Measurements from ENCODE around the gene LUC7L2.
"Not testable (repeated sequence)": the region's sequence is repeated elsewhere in the genome, so short reads cannot be mapped to it uniquely, and the experiment has no call there.

LUC7L2 gene

DNA sequence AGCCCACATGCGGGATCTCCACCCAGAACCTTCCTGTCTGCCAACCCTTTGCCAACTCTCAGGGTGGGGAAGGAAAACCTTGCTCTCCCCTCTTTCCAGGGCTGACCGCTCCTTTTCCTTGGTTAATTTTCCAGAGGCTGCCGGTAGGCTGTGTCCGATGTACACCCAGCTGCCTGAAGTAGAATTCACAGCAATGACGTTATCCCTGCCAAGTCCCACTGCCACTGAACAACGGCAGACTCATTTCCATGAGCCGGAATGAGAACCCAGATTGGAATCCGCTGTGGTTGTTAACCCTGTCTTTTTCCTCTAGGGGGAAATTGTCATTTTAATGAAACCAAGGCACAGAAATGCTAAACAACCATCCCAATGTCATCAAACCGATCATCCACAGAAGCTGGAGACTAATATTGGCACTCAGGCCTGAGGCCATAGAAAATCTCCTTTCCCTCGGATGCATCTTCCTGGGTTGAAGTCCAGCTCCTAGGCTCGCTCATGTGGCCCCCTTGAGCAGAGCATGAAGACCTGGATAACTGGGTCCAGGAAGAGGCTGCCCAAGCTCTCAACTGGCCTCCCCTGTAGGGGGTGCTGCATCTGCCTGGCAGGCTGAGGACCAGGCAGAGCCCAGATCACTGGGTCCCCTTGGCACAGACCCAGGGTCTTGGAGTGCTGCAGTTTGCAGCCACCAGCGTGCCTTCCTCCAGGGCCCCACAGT is 93.4 kb downstream of the LUC7L2 start:
- no peak for DNase-seq

DNA sequence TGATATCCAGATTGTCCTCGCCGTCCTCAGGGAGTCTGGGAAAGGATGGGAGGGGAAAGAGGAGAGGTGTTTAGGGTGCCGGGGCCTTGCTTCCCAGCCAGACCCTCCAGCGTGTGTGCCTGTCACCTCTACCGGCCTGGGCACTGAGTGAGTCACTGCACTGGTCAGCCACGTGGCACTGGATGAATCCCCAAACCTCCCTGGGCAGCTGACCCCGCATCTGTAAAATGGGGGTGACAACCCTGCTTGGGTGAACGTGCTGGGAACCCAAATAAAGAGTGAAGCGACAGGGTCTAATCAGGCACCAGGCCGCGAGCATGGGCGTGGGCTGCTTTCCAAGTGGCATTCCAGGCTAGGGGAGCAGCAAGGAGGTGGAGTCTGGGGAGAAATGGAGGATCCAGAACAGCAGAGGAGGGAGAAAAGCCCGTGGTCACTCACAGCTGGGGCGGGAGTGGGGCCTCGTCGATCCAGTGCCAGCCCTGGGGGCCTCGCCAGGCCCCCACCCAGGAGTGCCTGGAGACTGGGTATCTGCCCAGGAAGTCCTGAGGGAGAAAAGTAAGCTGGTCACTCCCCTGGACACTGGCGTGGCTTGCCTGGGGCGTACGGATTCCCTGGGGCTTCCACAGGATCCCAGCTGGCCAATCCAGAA is 94.1 kb downstream of the LUC7L2 start:
- no peak for DNase-seq

DNA sequence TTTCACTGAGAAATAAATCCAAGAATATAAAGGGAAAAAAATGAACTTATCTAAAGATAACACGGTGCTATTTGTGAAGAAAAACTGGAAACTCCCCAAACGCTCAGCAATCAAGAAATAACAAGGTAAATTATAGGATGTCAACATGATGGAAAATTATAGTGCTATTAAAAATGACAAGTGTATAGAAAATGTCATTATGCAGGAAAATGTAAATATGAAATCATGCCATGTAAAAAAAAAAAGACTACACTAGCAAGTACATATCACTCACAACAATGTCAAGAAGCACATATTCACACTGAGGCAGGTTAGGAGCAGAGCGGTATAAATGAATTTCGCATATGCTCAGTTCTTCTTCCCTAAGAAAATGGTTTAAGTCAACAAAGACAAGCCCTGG is 96.1 kb downstream of the LUC7L2 start:
- no peak for DNase-seq

DNA sequence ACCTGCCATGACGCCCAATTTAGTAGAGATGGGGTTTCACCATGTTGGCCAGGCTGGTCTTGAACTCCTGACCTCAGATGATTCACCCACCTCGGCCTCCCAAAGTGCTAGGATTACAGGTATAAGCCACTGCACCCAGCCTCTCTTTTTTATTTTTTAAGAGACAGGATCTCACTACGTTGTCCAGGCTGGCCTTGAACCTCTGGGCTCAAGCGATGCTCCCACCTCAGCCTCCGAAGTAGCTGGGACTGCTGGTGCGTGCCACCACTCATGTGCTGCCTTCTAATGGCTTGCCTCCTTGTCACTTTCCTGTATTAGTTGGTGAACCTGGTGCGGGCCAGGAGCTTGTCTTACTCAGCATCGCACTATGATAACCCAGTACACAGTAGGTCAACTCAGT is 96.8 kb downstream of the LUC7L2 start:
- no peak for DNase-seq

DNA sequence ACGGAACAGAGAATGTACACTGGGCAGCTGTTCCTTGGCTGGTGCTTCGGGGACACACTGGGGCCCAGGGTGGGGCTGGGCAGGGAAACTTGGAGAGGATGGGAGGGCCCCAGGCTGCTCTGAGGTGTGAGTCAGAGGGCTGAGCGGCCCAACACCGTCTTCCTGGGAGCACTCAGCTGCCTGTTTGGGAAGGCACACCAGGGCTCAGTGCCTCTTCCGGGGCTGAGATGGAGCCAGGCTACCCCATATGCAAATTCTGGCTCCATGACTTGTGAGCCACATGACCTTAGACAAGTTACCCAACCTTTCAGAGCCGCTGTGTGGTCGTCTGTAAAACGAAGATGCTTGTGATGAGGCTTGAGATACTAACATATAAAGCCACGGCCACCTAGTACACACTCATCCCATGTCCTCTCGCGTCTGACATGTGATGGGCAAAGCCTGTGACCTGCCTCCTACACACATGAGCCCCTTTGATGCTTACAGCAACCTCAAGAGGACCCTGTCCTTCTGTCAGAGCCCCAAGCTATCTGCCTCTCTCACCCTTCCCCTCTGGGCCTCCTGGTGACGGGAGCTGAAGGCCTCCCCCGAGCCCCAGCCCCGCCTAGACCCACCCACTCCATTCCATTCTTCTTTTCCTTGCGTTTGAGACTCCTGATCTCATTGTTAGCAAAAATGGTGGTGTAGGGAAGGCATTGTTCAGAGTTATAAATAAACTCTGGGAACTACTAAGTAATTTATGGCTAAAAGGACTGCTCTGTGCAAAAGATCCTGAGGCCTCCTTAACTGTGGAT is 97.7 kb downstream of the LUC7L2 start:
- DNase-seq: no peak

DNA sequence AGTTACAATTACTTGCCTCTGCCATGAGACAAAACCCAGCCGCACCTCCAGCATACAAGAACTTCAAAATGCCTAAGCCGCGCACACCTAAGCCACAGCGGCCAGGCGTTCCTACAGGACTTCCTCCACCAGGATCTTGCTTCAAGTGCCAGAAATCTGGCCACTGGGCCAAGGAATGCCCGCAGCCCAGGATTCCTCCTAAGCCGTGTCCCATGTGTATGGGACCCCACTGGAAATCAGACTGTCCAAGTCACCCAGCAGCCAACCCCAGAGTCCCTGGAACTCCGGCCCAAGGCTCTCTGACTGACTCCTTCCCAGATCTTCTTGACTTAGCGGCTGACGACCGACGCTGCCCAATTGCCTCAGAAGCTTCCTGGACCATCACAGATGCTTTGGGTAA is 103.7 kb downstream of the LUC7L2 start:
- DNase-seq: not testable (repeated sequence)

DNA sequence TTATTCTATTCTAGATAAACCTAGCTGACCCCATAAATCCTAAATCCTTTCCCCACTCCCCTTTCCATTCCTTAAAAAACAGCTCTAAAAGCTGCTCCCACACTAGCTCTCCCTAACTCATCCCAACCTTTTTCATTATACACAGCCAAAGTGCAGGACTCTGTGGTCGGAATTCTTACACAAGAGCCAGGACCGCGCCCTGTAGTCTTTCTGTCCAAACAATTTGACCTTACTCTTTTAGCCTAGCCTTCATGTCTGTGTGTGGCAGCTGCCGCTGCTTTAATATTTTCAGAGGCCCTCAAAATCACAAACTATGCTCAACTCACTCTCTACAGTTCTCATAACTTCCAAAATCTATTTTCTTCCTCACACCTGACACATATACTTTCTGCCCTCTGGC is 104.8 kb downstream of the LUC7L2 start:
- DNase-seq: not testable (repeated sequence)

DNA sequence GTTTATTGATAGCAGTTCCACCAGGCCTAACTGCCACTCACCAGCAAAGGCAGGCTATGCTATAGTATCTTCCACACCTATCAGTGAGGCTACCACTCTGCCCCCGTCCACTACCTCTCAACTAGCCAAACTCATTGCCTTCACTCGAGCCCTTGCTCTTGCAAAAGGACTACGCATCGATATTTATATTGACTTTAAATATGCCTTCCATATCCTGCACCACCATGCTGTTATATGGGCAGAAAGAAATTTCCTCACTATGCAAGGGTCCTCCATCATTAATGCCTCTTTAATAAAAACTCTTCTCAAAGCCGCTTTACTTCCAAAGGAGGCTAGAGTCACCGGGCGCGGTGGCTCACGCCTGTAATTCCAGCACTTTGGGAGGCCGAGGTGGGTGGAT is 105.4 kb downstream of the LUC7L2 start:
- not testable (repeated sequence) for DNase-seq

DNA sequence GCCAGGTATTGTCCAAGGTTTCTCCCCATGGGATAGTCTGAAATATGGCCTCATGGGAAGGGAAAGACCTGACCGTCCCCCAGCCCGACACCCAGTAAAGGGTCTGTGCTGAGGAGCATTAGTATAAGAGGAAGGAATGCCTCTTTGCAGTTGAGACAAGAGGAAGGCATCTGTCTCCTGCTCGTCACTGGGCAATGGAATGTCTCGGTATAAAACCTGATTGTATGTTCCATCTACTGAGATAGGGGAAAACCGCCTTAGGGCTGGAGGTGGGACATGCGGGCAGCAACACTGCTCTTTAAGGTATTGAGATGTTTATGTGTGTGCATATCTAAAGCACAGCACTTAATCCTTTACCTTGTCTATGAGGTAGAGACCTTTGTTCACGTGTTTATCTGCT is 108.0 kb downstream of the LUC7L2 start:
- DNase-seq: not testable (repeated sequence)

DNA sequence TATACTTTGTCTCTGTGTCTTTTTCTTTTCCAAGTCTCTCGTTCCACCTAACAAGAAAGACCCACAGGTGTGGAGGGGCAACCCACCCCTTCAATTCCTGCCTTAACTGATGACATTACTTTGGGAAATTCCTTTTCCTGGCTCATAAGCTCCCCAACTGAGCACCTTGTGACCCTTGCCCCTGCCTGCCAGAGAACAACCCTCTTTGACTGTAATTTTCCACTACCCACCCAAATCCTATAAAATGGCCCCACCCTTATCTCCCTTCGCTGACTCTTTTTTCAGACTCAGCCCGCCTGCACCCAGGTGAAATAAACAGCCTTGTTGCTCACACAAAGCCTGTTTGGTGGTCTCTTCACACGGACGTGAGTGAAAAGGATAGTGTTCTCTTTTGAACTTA is 108.6 kb downstream of the LUC7L2 start:
- not testable (repeated sequence) for DNase-seq

DNA sequence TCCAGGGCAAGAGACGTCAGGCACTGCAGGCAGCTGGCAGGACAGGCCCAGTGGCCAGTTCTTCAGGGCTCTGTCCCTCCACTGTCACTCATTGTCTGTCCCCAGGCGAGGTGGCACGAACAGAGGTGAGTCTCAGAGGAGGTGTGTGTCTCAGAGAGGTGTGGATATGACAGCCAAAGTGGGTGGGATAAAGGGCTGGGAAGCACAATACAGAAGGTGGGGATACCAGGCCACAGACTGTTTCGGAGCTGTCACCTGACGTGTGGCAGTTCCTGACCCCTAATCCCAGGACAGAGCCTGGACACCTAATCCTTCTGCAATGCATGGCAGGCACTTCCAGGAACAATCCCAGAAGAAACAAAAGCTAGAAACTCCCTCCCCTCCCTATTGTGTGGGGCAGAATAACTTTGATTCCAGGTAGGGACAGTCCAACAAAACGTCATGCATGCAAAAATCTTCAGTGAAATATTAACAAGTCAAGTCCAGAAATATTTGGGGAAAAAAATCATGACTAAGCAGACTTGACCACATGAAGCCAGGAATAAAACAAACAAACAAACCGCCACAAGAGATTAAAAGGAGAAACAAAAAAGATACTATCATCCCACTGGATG is 112.2 kb downstream of the LUC7L2 start:
- DNase-seq: no peak

Data from DMS79 (cell line).